HG03521 (cell line): Measurements from ENCODE around the gene WWC1.
"Not testable (repeated sequence)": the region's sequence is repeated elsewhere in the genome, so short reads cannot be mapped to it uniquely, and the experiment has no call there.

Experiments used
- ATAC-seq: cut with Tn5 transposase; IDR thresholded peaks from one replicate; pipeline ENCODE4 v1.9.1; 2021; ENCODE audit warnings: mild to moderate bottlenecking, moderate library complexity; ENCODE audit not compliant: unreplicated experiment

The WWC1 gene

DNA sequence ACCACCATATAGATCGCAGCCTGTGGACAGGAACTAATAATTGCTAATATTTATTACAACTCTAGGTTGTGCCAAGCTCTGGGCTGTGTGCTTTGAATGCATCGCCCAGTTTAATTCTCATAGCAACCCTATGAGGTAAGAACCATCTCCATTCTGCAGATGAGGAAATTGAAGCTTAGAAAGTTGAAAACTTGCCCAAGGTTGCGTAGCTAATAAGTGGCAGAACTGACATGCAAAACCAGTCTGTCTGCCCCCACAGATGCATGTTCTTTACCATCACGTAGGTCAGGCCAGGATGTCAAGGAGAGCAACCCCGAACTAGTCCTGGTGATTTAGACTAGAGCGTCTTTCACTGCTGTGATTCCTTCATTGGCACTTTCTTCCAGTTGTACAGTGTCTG, 15.6 kb downstream of the WWC1 start:
- no peak for ATAC-seq

DNA sequence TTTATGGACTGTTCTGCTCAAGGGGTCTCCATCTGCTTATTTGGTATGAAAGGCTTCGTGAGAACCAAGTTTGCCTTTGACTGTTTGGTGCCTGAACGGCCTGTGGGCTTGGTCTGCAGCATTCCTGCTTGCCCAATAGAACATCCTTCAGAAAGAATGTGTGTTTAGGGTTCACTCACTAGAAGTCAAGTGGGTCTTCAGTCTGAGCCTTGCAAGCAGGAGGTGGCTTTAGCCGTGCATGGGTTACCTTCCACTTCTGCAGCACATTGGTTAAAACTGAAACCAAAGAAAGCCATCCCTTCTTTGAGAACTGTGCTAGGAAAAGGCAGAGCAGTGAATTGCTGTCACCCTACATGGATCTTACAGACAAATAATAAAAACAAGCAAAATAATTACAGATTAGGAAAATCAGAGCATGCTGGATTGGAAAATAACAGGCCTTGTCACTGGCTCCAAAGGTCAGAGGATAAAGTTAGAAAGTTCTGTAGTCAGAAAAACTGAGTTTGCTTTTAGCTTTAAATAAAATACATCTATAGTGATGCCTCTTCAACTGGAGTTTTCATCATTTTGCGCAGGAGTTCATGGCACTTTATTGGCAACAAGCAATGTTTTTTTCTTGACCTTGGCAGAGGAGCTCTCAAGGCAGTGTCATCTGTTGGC, 16.6 kb downstream of the WWC1 start:
- ATAC-seq = no peak

DNA sequence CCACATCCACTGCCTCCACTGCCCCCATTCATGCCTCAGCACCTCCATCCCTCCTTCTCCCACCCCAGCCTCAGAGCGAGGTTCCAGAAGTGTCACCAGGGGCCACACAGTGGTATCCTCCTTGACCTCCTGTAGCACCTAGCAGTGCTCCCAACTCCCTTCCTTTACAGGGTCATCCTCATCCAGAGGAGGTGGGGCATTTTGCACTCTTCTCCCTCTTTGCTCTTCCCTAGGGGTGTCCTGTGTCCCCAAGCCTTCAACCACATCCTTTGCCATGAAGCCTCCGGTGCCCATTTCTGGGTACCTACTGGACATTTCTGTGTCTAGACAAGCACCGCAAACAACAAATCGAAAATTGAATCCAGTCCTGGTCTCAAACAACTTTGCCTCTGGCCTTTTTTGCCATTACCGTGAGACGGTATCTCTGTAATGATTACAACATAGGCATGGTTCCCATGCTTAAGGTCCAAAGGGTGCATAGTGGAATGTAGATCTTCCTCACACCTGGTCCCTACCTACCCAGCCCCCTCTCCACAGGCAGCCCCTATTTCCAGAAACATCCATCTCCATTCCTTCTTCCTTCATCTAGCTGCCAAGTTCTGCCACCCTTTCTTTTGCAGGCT, 17.6 kb downstream of the WWC1 start:
- ATAC-seq = no peak

DNA sequence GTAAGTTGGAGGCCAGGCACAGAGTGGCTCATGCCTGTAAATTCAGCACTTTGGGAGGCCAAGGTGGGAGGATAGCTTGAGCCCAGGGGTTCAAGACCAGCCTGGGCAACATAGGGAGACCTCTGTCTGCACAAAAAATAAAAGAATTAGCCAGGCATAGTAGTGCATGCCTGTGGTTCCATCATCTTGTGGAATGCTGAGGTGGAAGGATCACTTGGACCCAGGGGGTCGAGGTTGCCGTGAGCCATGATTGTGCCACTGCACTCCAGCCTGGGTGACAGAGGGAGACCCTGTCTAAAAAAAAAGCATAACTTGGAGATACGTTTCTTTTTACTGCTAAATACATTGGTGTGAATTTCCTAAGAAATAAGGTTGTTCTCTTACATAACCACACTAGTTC, 19.1 kb downstream of the WWC1 start:
- not testable (repeated sequence) for ATAC-seq

DNA sequence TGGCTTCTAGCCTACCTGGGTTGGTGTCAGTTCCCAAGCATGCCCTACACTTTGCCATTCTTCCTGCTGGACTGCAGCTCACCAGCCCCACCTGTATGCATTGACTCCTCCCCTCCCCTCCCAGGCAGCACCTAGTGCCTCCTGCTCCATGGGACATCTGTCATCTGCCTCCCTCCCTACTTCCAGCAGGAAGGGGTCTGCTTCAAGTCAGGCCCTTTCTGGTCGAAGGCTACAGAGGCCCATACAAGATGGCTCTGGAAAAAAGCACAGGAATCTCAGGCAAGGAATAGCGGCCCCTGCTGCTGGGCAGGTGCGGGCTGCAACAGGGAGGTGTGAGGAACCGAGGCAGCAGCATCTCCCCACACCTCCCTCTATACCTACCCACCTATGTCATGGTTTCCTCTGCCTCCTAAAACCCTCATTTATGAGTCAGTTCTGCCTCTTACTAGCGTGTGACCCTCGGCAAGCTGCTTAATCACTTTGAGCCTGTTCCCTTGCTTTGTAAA, 19.7 kb downstream of the WWC1 start:
- ATAC-seq = no peak

DNA sequence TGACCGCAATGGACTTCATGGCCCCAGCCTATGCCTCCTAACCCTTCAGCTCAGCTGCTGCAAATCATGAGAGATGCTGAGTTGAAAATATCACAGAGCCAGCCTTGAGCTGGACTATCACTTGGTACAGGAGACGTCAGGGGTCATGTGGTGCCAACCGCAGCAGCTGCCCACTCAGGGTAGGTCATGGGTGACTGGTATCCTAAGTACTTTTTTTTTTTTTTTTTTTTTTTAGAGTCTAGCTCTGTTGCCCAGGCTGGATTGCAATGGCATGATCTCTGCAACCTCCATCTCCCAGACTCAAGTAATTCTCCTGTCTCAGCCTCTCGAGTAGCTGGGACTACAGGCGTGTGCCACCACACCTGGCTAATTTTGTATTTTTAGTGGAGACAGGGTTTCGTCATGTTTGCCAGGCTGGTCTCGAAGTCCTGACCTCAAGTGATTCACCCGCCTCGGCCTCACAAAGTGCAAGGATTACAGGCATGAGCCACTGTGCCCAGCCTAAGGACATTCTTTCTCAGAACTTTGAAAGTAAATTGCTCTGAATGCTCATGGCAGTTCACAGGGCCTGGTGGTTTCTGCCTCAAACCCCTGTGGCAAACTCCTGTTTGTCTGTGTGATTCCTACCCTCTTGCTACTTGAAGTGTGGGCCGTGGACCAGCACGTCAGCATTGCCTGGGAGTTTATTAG, 21.3 kb downstream of the WWC1 start:
- ATAC-seq = no peak

DNA sequence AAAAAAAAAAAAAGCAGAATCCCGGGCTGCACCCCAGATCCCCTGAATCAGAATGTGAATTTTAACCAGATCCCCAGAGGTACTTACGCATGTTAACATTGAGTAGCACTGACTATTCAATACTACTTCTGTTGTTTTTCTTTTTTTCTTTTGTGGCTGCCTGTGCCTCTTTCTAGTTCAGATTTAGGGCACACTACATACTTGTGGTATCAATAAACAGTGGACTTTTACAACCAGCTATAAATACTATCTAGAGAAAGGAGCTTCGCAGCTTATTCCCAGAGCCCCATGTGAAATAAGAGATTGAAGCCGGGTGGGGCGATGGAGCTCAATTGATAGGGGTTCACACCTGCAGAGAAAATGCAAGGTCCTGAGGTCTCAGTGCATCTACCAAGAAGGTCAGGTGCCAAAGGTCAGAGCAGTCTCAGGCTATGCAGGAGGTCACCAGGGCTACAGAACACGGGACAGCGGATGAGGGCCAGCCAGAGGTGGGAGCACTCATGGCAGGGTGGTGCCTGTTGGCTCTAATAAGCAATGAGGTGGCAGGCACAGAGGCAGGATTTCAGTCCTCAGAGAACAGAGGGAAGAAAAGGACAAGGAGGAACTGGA, 22.3 kb downstream of the WWC1 start:
- ATAC-seq = no peak

DNA sequence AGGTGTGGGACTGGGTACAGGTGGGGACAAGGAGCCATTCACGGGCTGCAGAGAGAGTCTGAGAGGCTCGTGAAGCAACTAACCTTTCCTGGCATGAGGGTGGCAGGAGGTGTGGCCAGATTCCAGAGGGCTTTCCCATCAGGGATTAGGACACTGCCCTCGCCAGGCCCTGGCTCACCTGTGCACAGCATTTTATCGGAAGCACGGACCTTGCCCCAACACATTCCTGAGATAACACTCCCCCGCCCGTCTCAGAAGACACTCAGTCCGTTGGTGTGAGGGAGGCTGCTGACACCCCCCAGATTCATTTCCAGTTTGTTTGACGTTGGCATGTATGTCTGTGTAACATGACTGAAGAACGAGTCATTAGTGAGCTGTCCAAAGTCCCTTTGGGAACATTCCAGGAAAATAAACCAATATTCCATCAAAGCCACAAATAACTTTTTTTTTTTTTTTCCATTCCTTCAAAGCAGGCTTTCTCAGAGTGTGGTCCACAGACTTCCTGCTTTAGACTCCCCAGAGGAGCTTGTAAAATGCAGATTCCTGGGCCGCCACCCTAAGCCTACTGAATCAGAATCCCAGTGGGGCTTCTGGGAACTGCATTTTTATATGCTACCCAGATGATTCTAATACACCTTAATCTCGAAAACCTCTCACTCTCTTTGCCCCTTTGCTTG, 23.4 kb downstream of the WWC1 start:
- no peak for ATAC-seq

DNA sequence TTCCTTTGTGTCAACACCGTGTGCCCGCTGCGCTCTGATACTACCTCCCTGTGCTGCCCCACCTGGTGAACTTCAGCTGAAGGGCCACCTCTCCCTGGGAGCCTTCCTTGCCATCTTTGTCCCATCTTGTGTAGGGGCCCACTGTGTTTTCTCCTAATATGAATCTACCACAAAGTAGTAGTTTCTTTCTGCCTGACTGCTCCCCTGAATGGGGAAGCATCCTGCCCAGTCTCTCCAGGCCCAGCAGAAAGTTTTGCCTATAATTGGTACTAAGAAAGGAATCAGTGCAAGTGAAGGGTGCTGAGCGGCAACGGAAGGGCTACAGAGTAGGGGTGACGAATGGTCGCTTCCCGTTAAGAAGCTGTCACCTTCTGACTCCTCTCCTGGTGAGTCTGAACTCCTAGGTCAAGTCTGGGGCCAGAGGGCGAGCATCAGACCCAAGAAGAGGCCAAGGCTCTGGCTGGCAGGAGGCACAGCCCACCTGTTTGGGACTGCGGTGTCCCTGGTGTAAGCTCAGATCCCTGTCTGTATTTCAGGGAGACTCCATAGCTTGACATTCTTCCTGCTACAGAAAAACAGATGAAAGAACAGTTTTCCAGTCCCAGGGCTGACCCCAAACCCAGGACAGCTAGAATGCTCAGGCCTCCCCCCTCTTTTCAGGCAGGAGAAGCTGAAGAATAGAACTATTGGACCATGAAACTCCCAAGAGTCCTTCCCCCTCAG, 24.1 kb downstream of the WWC1 start:
- ATAC-seq = no peak

DNA sequence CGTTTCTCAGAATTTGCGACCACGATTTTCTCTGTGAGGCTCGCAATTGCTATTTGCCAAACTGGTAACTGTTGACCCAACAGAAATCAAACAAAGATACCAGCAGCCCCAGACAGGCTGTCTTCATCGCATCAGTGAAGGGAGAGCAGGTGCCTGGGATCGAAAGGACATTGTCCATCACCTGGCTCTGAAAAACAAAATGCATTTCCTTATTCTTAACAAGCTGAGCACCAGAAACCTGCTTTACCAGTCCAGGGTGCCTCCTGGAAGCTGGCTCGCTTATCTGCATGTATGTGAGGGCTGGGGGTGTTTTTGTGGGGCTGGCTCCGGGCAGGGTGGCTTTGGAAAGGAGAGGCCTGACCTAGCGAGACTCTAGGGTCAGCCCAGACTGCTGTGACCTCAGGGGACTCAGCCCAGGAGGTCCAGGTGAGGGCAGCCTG, 24.7 kb downstream of the WWC1 start:
- ATAC-seq = no peak

DNA sequence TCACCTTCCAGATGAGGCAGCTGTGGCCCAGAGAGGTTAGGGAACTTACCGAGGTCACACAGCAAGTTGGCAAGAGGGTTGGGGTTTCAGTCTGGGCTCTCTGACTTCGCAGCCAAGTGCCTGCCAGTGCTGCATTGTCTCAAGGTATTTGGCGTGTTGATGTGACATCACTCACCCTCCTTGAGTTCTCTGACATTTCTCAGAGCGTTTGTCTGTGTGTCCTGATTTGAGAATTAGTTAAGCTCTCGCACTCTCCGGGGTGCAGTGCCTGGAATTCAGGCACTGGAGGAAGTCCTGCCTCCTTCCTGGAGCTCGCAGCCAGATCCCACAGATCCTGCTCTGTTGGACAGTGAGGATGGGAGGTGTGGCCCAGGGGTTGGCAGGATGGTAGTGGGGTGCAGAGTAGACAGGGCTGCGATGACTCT, 25.7 kb downstream of the WWC1 start:
- ATAC-seq = no peak

DNA sequence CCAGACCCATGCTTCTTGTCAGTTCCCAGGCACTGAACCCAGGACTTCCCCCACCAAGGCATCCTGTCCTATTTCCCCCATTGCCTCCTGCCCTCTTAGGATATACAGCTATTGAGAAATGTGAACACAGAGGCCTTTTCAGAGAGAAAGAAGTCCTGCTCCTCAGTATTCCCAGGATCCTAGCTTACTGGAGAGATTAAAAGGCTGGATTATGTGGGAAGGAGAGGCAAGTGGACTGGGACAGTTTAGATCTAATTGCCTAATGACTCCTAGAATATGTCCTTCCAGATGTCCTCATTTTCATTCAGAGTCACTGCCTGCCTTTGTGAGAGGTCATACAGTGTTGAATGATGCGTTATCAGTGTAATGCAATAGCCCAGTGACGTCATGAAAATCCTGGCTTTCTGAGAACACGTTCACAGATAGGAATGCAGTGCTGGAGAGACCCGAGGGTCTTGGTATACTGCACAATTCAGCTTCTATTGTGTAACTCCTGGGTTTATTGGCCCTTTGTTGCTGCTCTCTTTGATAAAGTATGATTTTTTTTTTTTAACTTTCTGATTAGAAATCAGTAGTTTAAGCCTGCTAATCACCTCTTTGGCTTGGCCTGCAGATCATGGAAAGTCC, 26.2 kb downstream of the WWC1 start:
- ATAC-seq = no peak

DNA sequence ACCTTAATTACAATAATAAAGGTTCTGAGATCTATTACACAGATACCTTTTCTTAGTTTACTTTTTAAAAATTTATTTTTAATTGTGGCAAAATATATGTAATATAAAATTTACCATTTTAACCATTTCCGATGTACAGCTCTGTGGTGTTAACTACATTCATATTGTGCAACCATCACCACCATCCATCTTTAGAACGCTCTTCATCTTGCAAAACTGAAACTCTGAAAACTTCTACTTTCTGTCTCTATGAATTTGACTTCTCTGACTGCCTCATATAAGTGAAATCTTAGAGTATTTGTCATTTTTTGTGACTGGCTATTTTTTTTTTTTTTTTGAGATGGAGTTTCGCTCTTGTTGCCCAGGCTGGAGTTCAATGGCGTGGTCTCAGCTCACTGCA, 26.8 kb downstream of the WWC1 start:
- ATAC-seq = no peak

DNA sequence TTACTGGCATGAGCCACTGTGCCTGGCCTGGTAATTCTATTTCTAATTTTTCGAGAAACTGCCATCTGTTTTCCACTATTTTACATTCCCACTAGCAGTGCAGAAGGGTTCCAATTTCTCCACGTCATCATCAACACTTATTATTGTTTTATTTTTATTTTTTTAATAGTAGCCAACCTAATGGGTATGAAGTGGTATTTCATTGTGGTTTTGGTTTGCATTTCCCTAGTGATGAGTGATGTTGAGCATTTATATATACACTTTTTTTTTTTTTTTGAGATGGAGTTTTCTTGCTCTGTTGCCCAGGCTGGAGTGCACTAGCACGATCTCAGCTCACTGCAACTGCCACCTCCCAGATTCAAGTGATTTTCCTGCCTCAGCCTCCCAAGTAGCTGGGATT, 28.3 kb downstream of the WWC1 start:
- no peak for ATAC-seq

DNA sequence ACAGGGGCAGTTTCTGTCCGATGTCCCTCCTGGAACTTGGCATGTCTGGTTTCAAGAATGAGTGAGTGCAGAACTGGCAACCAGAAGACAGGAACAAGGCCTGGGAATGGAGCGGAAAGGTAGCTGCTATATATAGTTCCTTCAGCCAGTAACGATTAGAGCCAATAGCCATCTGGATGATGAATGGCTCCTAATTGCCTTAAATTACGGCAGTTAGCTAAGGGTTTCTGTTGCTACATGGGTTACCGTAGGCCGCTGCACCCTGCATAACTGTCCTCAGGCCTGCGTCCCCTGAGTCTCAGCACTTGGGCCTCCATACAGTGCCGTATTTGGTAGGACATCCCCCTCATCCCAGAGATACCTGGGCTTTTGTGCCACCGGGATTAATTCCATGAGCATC, 29.4 kb downstream of the WWC1 start:
- no peak for ATAC-seq

DNA sequence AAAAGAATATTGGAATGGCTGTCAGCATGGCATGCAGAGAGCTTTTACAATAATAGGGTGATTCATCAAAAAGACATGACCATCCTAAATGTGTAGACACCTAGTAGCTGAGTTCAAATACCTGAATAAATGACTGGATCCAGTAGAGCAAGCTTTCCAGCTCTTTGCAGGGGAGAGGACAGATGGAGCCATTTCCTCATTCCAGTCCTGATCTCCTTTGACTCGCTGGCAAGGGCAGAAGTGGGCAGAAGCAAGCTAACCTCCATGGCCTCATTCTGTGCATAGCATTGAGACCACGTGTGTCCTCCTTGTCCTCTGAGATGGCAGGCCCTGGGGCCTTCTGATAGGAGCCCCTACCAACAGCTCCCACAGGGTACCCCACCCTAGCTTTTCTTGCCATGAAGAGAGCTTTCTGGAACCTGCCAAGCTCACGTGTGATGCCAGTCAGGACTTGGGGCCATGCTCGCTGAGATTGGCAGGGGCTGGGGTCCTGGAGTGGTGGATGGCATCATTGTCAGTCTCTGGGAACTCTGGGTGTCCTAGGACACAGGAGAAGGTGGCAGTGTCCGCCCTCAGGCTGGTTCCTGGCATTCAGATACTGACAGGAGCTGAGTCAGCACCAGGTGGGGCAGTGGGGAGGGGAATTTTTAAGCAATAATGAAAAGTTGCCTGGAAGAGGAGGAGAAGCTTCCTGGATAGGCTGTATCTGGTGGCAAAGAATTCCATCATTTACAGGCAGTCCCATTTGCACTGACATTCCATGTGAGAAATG, 33.6 kb downstream of the WWC1 start:
- ATAC-seq = no peak

DNA sequence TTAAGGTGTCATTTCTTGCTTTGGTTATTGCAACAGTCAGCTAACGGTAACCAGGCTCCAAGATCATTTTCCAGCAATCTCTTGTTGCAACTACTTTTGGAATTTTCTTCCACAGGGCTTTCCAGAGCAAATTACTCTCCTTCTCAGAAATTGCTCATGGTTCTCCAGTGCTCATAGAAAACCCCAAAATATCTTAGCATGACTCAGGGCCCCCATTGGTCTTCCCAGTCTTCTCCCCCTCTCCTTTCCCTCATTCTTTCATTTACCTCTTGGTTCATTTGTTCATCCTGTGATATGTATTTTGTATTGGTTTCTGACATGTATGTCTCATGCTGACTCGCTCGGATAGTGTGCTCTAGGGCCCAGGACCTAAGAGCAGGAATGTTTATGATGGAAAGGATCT, 35.6 kb downstream of the WWC1 start:
- ATAC-seq = no peak

DNA sequence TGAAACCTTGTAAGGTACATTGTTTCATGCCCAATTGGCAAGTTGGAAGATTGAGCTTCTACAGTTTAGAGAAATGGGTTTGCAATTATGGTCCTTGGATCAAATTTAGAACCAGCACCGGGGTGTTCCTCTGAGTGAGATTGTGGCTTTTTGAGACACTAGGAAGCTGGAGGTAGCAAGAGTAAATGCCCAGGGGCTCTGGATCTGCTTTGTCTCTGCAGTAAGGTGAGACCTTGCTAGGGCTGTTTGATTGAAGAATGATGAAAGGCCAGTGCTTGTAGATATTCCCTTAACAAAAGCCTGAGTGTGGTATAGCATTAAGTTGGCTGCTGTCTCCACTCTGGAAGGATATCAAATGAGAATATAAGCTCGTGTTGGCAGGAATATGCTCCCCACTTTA, 36.0 kb downstream of the WWC1 start:
- no peak for ATAC-seq

DNA sequence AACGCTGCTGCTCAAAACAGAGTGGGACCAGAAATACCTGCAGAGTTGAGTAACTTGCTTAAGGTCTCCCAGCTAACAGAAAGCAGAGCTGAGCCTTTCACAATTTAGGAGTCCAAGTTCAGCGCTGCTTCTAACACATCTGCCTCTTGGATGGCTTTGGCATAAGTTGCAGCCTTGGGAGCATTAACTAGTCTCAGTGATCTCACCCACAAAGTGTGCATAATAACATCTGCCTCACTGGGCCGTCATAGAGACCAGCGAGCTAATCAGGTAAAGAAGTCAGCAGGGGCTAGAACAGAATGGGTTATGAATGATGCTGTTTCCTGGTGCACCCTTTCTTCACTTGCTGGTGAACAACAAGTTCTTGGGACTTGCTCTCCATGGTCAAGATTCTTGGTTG, 36.5 kb downstream of the WWC1 start:
- ATAC-seq = no peak
